SU-DHL-6 (cell line): ENCODE measurements around the gene PRKCE.

Experiments
- H2AFZ ChIP-seq: fragments of 200-600 bp; sonication (generic); 2 replicates; pipeline ENCODE4 v1.6.1; 2014; ENCODE audit warnings: low read depth, mild to moderate bottlenecking, moderate library complexity, mixed read lengths, antibody characterized with exemption, low read length; ENCODE audit not compliant: severe bottlenecking
- H3F3A ChIP-seq: fragments of 200-600 bp; shearing (Covaris generic); 2 replicates; pipeline ENCODE4 v1.6.0; 2016; ENCODE audit warnings: antibody characterized with exemption, mild to moderate bottlenecking; ENCODE audit not compliant: insufficient read depth
- H3K27ac ChIP-seq: fragments of 200-600 bp; sonication (generic); 2 replicates; pipeline ENCODE4 v1.5.1; 2016; ENCODE audit warnings: low read depth, mild to moderate bottlenecking, low read length, moderate library complexity, mixed read lengths
- H3K27me3 ChIP-seq: fragments of 200-600 bp; sonication (generic), shearing (Covaris generic); 2 replicates; pipeline ENCODE4 v1.6.0; 2014; ENCODE audit warnings: mild to moderate bottlenecking, low read length
- H3K36me3 ChIP-seq: fragments of 200-600 bp; sonication (generic); 2 replicates; pipeline ENCODE4 v1.6.1; 2014; ENCODE audit warnings: mild to moderate bottlenecking, low read length, mixed read lengths
- H3K4me2 ChIP-seq: fragments of 300-600, 200-600 bp; shearing (Covaris generic), sonication (generic); 2 replicates; pipeline ENCODE4 v1.6.0; 2014; ENCODE audit warnings: low read length, low read depth, mild to moderate bottlenecking; ENCODE audit not compliant: poor library complexity, severe bottlenecking
- H3K4me3 ChIP-seq: fragments of 200-600 bp; sonication (generic); 2 replicates; pipeline ENCODE4 v1.5.1; 2014; ENCODE audit warnings: antibody characterized with exemption, low read length, mild to moderate bottlenecking, mixed read lengths; ENCODE audit not compliant: insufficient read depth, poor library complexity, severe bottlenecking
- H3K79me2 ChIP-seq: fragments of 200-600 bp; sonication (generic); 2 replicates; pipeline ENCODE4 v1.6.1; 2014; ENCODE audit warnings: mild to moderate bottlenecking, low read length, moderate library complexity; ENCODE audit not compliant: insufficient read depth
- H3K9ac ChIP-seq: fragments of 200-600 bp; sonication (generic); 2 replicates; pipeline ENCODE4 v1.7.0; 2014; ENCODE audit warnings: mild to moderate bottlenecking, low read length
- H3K9me2 ChIP-seq: fragments of 200-600 bp; sonication (generic); replicated peaks from 2 replicates; pipeline ENCODE4 v1.6.1; 2014; ENCODE audit warnings: low read length; ENCODE audit not compliant: insufficient read depth
- H3K9me3 ChIP-seq: fragments of 200-600 bp; sonication (generic); 2 replicates; pipeline ENCODE4 v1.6.1; 2014; ENCODE audit warnings: low read length, mixed read lengths; ENCODE audit not compliant: insufficient read depth
- H4K20me1 ChIP-seq: fragments of 200-600 bp; sonication (generic); 2 replicates; pipeline ENCODE4 v1.6.1; 2014; ENCODE audit warnings: low read depth, mild to moderate bottlenecking, antibody characterized with exemption, low read length, moderate library complexity, mixed read lengths
- EZH2phosphoT487 ChIP-seq: fragments of 200-600 bp; sonication (generic), shearing (Covaris generic); conservative IDR thresholded peaks from 2 replicates; pipeline ENCODE4 v1.6.1; 2018; ENCODE audit warnings: mild to moderate bottlenecking, antibody characterized with exemption, low read length, moderate library complexity, mixed read lengths
- TF ChIP-seq, protein P1 (sequence below): fragments of 200-600 bp; sonication (generic); IDR thresholded peaks from one replicate; pipeline ENCODE4 v1.5.1; 2017; ENCODE audit warnings: antibody characterized with exemption, mild to moderate bottlenecking, low read length, moderate library complexity; ENCODE audit not compliant: insufficient read depth, poor library complexity, severe bottlenecking

Gene PRKCE

DNA sequence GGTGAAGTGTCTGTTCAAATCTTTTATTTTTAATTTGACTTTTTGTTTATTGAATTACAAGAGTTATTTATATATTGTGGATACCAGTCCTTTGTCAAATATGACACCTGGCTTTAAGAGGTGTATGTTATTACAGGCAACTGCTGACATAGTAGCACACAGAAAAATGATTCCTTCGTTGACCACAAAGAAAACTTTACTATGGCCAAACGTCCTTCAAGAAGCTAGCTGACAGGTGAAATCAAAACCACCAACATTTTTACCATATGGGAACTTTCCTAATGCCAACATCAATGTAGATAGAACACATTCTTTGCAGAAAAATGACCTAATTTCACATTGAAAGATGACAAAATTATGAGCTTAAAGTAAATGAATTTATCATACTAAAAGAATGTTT is 34.0 kb upstream of the PRKCE start:
- Histone ChIP-seq H3F3A (0 out of 2 replicates have a peak, but pooled peaks cover 2% of the 10 kb centered on the region), H3K79me2 (no peaks in the 10 kb centered on the region), H3K27me3 (no peaks in the 10 kb centered on the region), H3K27ac (no peak overlapping the region), H2AFZ (no peak overlapping the region), H3K9ac (no peak overlapping the region), H3K9me3 (no peaks in the 10 kb centered on the region), H3K36me3 (no peaks in the 10 kb centered on the region), H3K4me3 (no peak overlapping the region), H3K4me2 (no peak overlapping the region), H3K9me2 (no peaks in the 10 kb centered on the region), H4K20me1 (no peaks in the 10 kb centered on the region)
- TF ChIP-seq, protein P1, sequence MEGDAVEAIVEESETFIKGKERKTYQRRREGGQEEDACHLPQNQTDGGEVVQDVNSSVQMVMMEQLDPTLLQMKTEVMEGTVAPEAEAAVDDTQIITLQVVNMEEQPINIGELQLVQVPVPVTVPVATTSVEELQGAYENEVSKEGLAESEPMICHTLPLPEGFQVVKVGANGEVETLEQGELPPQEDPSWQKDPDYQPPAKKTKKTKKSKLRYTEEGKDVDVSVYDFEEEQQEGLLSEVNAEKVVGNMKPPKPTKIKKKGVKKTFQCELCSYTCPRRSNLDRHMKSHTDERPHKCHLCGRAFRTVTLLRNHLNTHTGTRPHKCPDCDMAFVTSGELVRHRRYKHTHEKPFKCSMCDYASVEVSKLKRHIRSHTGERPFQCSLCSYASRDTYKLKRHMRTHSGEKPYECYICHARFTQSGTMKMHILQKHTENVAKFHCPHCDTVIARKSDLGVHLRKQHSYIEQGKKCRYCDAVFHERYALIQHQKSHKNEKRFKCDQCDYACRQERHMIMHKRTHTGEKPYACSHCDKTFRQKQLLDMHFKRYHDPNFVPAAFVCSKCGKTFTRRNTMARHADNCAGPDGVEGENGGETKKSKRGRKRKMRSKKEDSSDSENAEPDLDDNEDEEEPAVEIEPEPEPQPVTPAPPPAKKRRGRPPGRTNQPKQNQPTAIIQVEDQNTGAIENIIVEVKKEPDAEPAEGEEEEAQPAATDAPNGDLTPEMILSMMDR = no peak
- no peak for TF ChIP-seq EZH2phosphoT487

DNA sequence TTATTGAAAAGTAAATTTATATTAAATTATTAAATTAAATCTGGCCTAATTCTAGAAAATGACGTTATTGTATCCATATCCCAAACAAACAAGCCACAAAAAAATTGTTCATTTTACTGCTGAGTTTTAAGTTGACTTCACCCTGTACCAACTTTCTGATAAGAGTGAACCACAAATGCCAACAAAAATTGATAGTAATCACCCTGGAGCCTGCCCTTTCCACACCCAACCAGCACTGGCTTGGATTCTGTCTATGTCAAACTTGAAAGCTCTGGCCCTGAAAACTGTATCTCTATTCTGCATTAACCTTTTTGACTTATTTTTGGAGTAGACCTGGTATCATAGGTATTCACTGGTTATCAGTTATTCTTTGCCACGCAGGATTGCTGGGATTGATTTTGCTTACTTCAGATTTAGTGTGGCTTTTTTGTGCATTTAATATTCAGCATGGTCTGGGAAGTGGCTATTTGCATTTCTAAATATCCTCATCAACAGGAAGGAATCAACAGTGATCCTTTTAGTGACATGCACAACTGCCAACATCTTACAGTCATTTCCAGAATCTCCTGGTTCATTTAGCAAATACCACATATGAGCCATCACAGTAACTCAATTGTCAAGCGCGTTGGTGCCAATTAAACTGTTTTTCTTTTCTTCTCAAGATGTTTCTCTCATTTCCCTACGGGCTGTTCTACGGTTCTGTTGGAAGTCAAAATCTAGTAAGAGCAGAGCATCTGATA is 29.0 kb upstream of the PRKCE start:
- Histone ChIP-seq H3F3A (no peaks in the 10 kb centered on the region), H3K9me3 (no peaks in the 10 kb centered on the region), H3K9me2 (no peaks in the 10 kb centered on the region), H3K9ac (no peak overlapping the region), H3K4me2 (no peak overlapping the region), H3K27ac (no peak overlapping the region), H3K4me3 (no peak overlapping the region), H3K27me3 (no peaks in the 10 kb centered on the region), H3K79me2 (no peaks in the 10 kb centered on the region), H4K20me1 (no peaks in the 10 kb centered on the region), H3K36me3 (no peaks in the 10 kb centered on the region), H2AFZ (no peak overlapping the region)
- TF ChIP-seq EZH2phosphoT487 = no peak
- TF ChIP-seq, protein P1 = no peak

DNA sequence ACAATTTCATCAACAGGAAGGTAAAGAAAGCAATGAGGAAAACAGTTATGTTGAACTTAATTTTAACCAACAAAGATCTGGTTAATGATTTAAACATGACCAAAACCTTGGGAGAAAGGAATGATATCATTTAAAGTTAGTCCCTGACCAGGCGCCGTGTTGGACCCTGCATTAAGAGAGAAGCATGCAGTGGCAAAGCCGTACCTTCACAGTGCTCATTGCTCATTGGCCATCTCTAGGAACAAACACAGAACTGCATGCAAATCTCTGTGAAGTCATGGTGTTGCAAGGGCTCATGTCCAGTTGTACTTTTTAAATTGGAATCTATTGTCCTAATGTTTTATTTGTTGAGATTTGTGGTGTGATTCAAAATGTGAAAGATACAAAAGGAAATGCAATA is 28.4 kb upstream of the PRKCE start:
- no peak for TF ChIP-seq EZH2phosphoT487
- TF ChIP-seq, protein P1 = no peak
- no peaks in the 10 kb centered on the region for H4K20me1 ChIP-seq
- H3K27ac ChIP-seq = no peak overlapping the region

More for the DNA sequence above, 28.4 kb upstream of the PRKCE start:
- Histone ChIP-seq H3K27me3 (no peaks in the 10 kb centered on the region), H3K9me2 (no peaks in the 10 kb centered on the region), H2AFZ (no peak overlapping the region), H3K4me3 (no peak overlapping the region), H3K79me2 (no peaks in the 10 kb centered on the region), H3K9me3 (no peaks in the 10 kb centered on the region), H3K36me3 (no peaks in the 10 kb centered on the region), H3K4me2 (no peak overlapping the region), H3K9ac (no peak overlapping the region), H3F3A (no peaks in the 10 kb centered on the region)
